GM12878 (cell line): Measurements from ENCODE around the gene PDIK1L. TPM values are rescaled to one million over a fixed set of nuclear protein-coding genes. Genes with fewer than 3 reads are reported as not detected.

ENCODE experiments used
- ATAC-seq: fragments of 200-7000 bp; cut with Tn5 transposase; 3 replicates; pipeline ENCODE4 v1.9.1; 2020; ENCODE audit warnings: mild to moderate bottlenecking, moderate library complexity
- BruUV-seq: library from RNA; stranded (reverse); fragments of 400-500 nt; replicated peaks from 2 replicates; lab custom pipeline; 2021; lab: Mats Ljungman, UMichigan
- CTCF ChIA-PET: fragments of 300-600 bp; sonication (Branson Sonifier 250); formaldehyde crosslinking; extraction: SDS; loops from one replicate; lab custom pipeline; 2021; ENCODE audit warnings: inconsistent platforms; lab: Yijun Ruan, JAX
- POLR2A ChIA-PET: fragments of 350-600 bp; formaldehyde crosslinking; extraction: SDS; loops from one replicate; lab custom pipeline; 2021; ENCODE audit warnings: inconsistent platforms; lab: Charles Lee
- RAD21 ChIA-PET: fragments of 300-600 bp; sonication (Branson Sonifier 250); formaldehyde crosslinking; loops from one replicate; lab custom pipeline; 2023; ENCODE audit warnings: antibody characterized with exemption; ENCODE audit not compliant: unreplicated experiment; lab: Charles Lee
- SMC1A ChIA-PET: fragments of 300-600 bp; sonication (Branson Sonifier 250); formaldehyde crosslinking; loops from one replicate; lab custom pipeline; 2023; ENCODE audit not compliant: unreplicated experiment, uncharacterized antibody; lab: Charles Lee
- DNase-seq: peaks from one replicate; pipeline ENCODE4 v3.0.0-alpha.2; 2011; ENCODE audit warnings: low read depth, low spot score
- FAIRE-seq: peaks from 3 replicates; lab custom pipeline; 2011; peaks lifted over from hg19 to GRCh38; lab: Jason Lieb, UNC
- H2AFZ ChIP-seq: 2 replicates; pipeline ENCODE4 v1.6.0; 2011; ENCODE audit warnings: low read depth, low read length, control low read depth; ENCODE audit not compliant: control insufficient read depth
- H3K27ac ChIP-seq: 2 replicates; pipeline ENCODE4 v1.5.1; 2011; ENCODE audit warnings: control low read depth; ENCODE audit not compliant: control insufficient read depth, insufficient read depth
- H3K27me3 ChIP-seq, 2 experiments: replicated peaks in 1 of 2; 2 replicates each; pipeline versions ENCODE4 v1.6.0 to v1.6.1; 2011; ENCODE audit warnings: low read length in 1 of 2; ENCODE audit not compliant: control insufficient read depth in 2 of 2, insufficient read depth in 2 of 2
- H3K36me3 ChIP-seq, 2 experiments: 2 replicates each; pipeline ENCODE4 v1.5.1; 2011; ENCODE audit warnings: low read length in 1 of 2; ENCODE audit not compliant: control insufficient read depth in 2 of 2, insufficient read depth in 2 of 2
- H3K4me1 ChIP-seq: 2 replicates; pipeline ENCODE4 v1.6.1; 2011; ENCODE audit warnings: mild to moderate bottlenecking, low read length, moderate library complexity, mixed read lengths; ENCODE audit not compliant: control insufficient read depth, insufficient read depth
- H3K4me2 ChIP-seq: 2 replicates; pipeline ENCODE4 v1.6.0; 2011; ENCODE audit warnings: control low read depth; ENCODE audit not compliant: control insufficient read depth, insufficient read depth
- H3K4me3 ChIP-seq: fragments of 200-600 bp; sonication (generic); 2 replicates; pipeline ENCODE4 v1.5.1; 2016
- H3K79me2 ChIP-seq: 2 replicates; pipeline ENCODE4 v1.6.0; 2011; ENCODE audit warnings: low read length; ENCODE audit not compliant: control insufficient read depth, insufficient read depth
- H3K9ac ChIP-seq: 2 replicates; pipeline ENCODE4 v1.8.0; 2011; ENCODE audit warnings: low read length, control low read depth, mixed read lengths; ENCODE audit not compliant: control insufficient read depth, insufficient read depth
- H3K9me3 ChIP-seq: replicated peaks from 3 replicates; pipeline ENCODE4 v1.5.1; 2011; ENCODE audit warnings: mild to moderate bottlenecking, low read length; ENCODE audit not compliant: control insufficient read depth, insufficient read depth
- H4K20me1 ChIP-seq: 2 replicates; pipeline ENCODE4 v1.6.0; 2011; ENCODE audit not compliant: control insufficient read depth, insufficient read depth
- ATF7 ChIP-seq: fragments of 450-650 bp; IDR thresholded peaks from 2 replicates; pipeline ENCODE4 v1.6.1; 2016; ENCODE audit warnings: low read depth, mild to moderate bottlenecking
- BCL11A ChIP-seq: IDR thresholded peaks from 2 replicates; pipeline ENCODE4 v1.6.1; 2011; ENCODE audit warnings: low read depth, low read length
- ESRRA ChIP-seq: IDR thresholded peaks from 2 replicates; pipeline ENCODE4 v1.6.1; 2012; ENCODE audit warnings: mild to moderate bottlenecking, low read length, improper control_type of control experiment
- HSF1 ChIP-seq: fragments of 150-350 bp; IDR thresholded peaks from 2 replicates; pipeline ENCODE4 v1.6.1; 2014; ENCODE audit warnings: mild to moderate bottlenecking, low read depth, low read length
- IRF4 ChIP-seq: IDR thresholded peaks from 2 replicates; pipeline ENCODE4 v1.6.1; 2011; ENCODE audit warnings: low read depth, low read length
- JUNB ChIP-seq: IDR thresholded peaks from 2 replicates; pipeline ENCODE4 v1.6.1; 2016; ENCODE audit warnings: antibody characterized with exemption, mild to moderate bottlenecking
- KAT2A ChIP-seq: conservative IDR thresholded peaks from 2 replicates; pipeline ENCODE4 v1.6.1; 2011; ENCODE audit warnings: low read depth, low read length; ENCODE audit not compliant: control insufficient read depth
- MEF2A ChIP-seq: IDR thresholded peaks from 2 replicates; pipeline ENCODE4 v1.6.1; 2011; ENCODE audit warnings: low read depth, mild to moderate bottlenecking, low read length, moderate library complexity; ENCODE audit not compliant: insufficient read depth
- MTA2 ChIP-seq: fragments of 450-650 bp; IDR thresholded peaks from 2 replicates; pipeline ENCODE4 v1.6.1; 2016; ENCODE audit warnings: low read depth, mild to moderate bottlenecking, moderate library complexity
- NFYA ChIP-seq: IDR thresholded peaks from 2 replicates; pipeline ENCODE4 v1.6.1; 2011; ENCODE audit warnings: low read depth, mild to moderate bottlenecking, low read length, improper control_type of control experiment, borderline replicate concordance
- PAX5 ChIP-seq: IDR thresholded peaks from 2 replicates; pipeline ENCODE4 v1.6.1; 2011; ENCODE audit warnings: low read depth, low read length, borderline replicate concordance
- PAX8 ChIP-seq: fragments of 450-650 bp; IDR thresholded peaks from 2 replicates; pipeline ENCODE4 v1.6.1; 2017; ENCODE audit warnings: mild to moderate bottlenecking, moderate library complexity
- RAD21 ChIP-seq: IDR thresholded peaks from 2 replicates; pipeline ENCODE4 v1.6.1; 2011; ENCODE audit warnings: mild to moderate bottlenecking, low read depth, low read length, moderate library complexity; ENCODE audit not compliant: insufficient read depth
- SMARCA5 ChIP-seq: fragments of 450-650 bp; IDR thresholded peaks from 2 replicates; pipeline ENCODE4 v1.6.1; 2017; ENCODE audit warnings: mild to moderate bottlenecking
- TCF12 ChIP-seq: IDR thresholded peaks from 2 replicates; pipeline ENCODE4 v1.6.1; 2011; ENCODE audit warnings: low read depth, mild to moderate bottlenecking, low read length
- TCF3 ChIP-seq: IDR thresholded peaks from 2 replicates; pipeline ENCODE4 v1.6.1; 2012; ENCODE audit warnings: low read depth, mild to moderate bottlenecking, low read length, borderline replicate concordance; ENCODE audit not compliant: insufficient read depth
- WRNIP1 ChIP-seq: IDR thresholded peaks from 2 replicates; pipeline ENCODE4 v1.6.1; 2011; ENCODE audit warnings: low read depth, low read length, improper control_type of control experiment, borderline replicate concordance
- YBX1 ChIP-seq: fragments of 450-650 bp; IDR thresholded peaks from 2 replicates; pipeline ENCODE4 v1.6.1; 2016; ENCODE audit warnings: antibody characterized with exemption
- ZBTB11 ChIP-seq: fragments of 450-650 bp; formaldehyde crosslinking; IDR thresholded peaks from 2 replicates; pipeline ENCODE4 v1.5.0; 2022; ENCODE audit warnings: mild to moderate bottlenecking, missing genetic modification characterization
- ZNF384 ChIP-seq: IDR thresholded peaks from 2 replicates; pipeline ENCODE4 v1.6.1; 2012; ENCODE audit warnings: low read depth, mild to moderate bottlenecking, low read length, improper control_type of control experiment, borderline replicate concordance
- WGBS: methylation state at CpG from one replicate; pipeline ENCODE4 v1.1.6; 2016; ENCODE audit warnings: low lambda C conversion rate; ENCODE audit not compliant: insufficient replicate concordance, insufficient coverage; ENCODE audit errors: missing lambda C conversion rate; 5-methylcytosine and 5-hydroxymethylcytosine counted together
- in situ Hi-C: fragments of 300-500 bp; cut with MboI; formaldehyde crosslinking; loops from 9 replicates; pipeline ENCODE4 v1.14.3; 2018; ENCODE audit warnings: mixed read lengths
- intact Hi-C: fragments of 100-400 bp; cut with micrococcal nuclease; formaldehyde crosslinking; loops from one replicate; pipeline ENCODE4 v1.14.2; 2022; ENCODE audit not compliant: unreplicated experiment
- polyA plus RNA-seq, 11 experiments: library from polyadenylated mRNA; depleted of rRNA in 4 of 11; unstranded in 6 of 11; stranded (reverse) in 5 of 11; fragments of >200 nt; fragmentation: Nextera tagmentation in 4 of 11; fragmentation: Illumina TruSeq in 1 of 11; extraction: Ambion mirVana in 4 of 11; extraction: Trizol in 1 of 11; gene quantifications; 1 replicate in 1 of 11; 2 replicates in 10 of 11; pipeline versions ENCODE4 v1.2.1 to v1.2.3, GENCODE V29; 2011 to 2016; ENCODE audit warnings: inconsistent platforms in 2 of 11, missing spikeins in 2 of 11, low read depth in 1 of 11
- total RNA-seq, 4 experiments: library from RNA; depleted of rRNA in 3 of 4; stranded (reverse); fragments of >200 nt in 3 of 4; fragmentation: Illumina TruSeq in 1 of 4; extraction: Trizol in 1 of 4; gene quantifications; 2 replicates each; pipeline versions ENCODE4 v1.2.1 to v1.2.3, GENCODE V29; 2013 to 2021

PDIK1L gene
- total and polyA plus RNA-seq, 10 of the 15 experiments (the other 5 are each of a cell fraction or from before 2014, with no cell fraction given), result 4.0 to 15.9 (median 10.5) TPM

GRCh38 chr1:26138974-26139558 is 27.4 kb downstream of the PDIK1L start:
- no peak overlapping the region for H3K4me3 ChIP-seq
- no peaks in the 10 kb centered on the region for H3K36me3 ChIP-seq
- 12% methylated on average over 3 of the region's 3 CpGs for WGBS
- TF ChIP-seq IRF4 (no peak), BCL11A (no peak), TCF3 (no peak), PAX5 (no peak), PAX8 (no peak), ZBTB11 (CRISPR knock-in tag) (no peak), SMARCA5 (no peak), TCF12 (no peak), HSF1 (no peak), RAD21 (no peak), ZNF384 (no peak), MEF2A (no peak), WRNIP1 (no peak), NFYA (no peak), JUNB (no peak), MTA2 (no peak), KAT2A (no peak), ESRRA (no peak), ATF7 (no peak), YBX1 (no peak)
- ChIA-PET POLR2A (interaction anchor here (0.6 kb wide), 2 partner anchors 28 to 137 kb away, joined by 3 to 4 read pairs; no protein-coding TSS in a partner anchor), CTCF (interaction anchor here (0.7 to 2.0 kb wide), 13 partner anchors 8 to 278 kb away, joined by 3 to 8 read pairs (median 3); partner anchors contain the start of gene CEP85), SMC1A (interaction anchor here (1.2 kb wide), 1 partner anchor 13 kb away, joined by 7 read pairs; no protein-coding TSS in a partner anchor), RAD21 (interaction anchor here (1.0 to 1.4 kb wide), 3 partner anchors 13 to 103 kb away, joined by 3 to 5 read pairs (median 4); no protein-coding TSS in a partner anchor)
- H3K9ac ChIP-seq, result no peak overlapping the region
- no peaks in the 10 kb centered on the region for H3K4me1 ChIP-seq
- no peak overlapping the region; the same call in 1 of the 2 replicates for H2AFZ ChIP-seq
- no peak overlapping the region for H3K4me2 ChIP-seq
- in situ Hi-C loops (no loop called here), intact Hi-C loops (no loop called here)
- H3K79me2 ChIP-seq, result no peaks in the 10 kb centered on the region
- ATAC-seq, result no peak; the same call in 2 of the 3 replicates
- no peaks in the 10 kb centered on the region for H3K27me3 ChIP-seq
- no peaks in the 10 kb centered on the region for H4K20me1 ChIP-seq
- H3K27ac ChIP-seq, result no peak overlapping the region
- no TSS peak for BruUV-seq
- H3K9me3 ChIP-seq, result no peaks in the 10 kb centered on the region
- FAIRE-seq, result no peak
- no peak for DNase-seq
